Osteoblast (primary cell): Measurements from ENCODE around the gene GPR75. TPM values are rescaled to one million over a fixed set of nuclear protein-coding genes. Genes with fewer than 3 reads are reported as not detected.
"Not testable (repeated sequence)": the region's sequence is repeated elsewhere in the genome, so short reads cannot be mapped to it uniquely, and the experiment has no call there.

Experiments
- DNase-seq: peaks from one replicate; pipeline ENCODE4 v3.0.0; 2011; ENCODE audit warnings: low spot score, mixed read lengths; ENCODE audit not compliant: insufficient read length; ENCODE audit errors: missing footprints
- H2AFZ ChIP-seq: 2 replicates; pipeline ENCODE4 v1.6.0; 2011; ENCODE audit warnings: mild to moderate bottlenecking, low read length
- H3K27ac ChIP-seq: 2 replicates; pipeline ENCODE4 v1.5.1; 2011; ENCODE audit warnings: mild to moderate bottlenecking, low read depth, low read length, moderate library complexity
- H3K27me3 ChIP-seq: 2 replicates; pipeline ENCODE4 v1.6.0; 2012; ENCODE audit warnings: mild to moderate bottlenecking, control low read depth, inconsistent platforms, low read length, moderate library complexity; ENCODE audit not compliant: insufficient read depth
- H3K36me3 ChIP-seq: 2 replicates; pipeline ENCODE4 v1.5.1; 2011; ENCODE audit warnings: mild to moderate bottlenecking, low read length, control low read depth, moderate library complexity; ENCODE audit not compliant: insufficient read depth
- H3K4me1 ChIP-seq: 2 replicates; pipeline ENCODE4 v1.5.1; 2011; ENCODE audit warnings: mild to moderate bottlenecking, low read length, control low read depth, moderate library complexity; ENCODE audit not compliant: insufficient read depth
- H3K4me2 ChIP-seq: 2 replicates; pipeline ENCODE4 v1.6.0; 2011; ENCODE audit warnings: mild to moderate bottlenecking, low read length; ENCODE audit not compliant: insufficient read depth
- H3K4me3 ChIP-seq: fragments of 200-600 bp; sonication (generic); 3 replicates; pipeline ENCODE4 v1.5.1; 2012; ENCODE audit warnings: mild to moderate bottlenecking, low read length, inconsistent platforms; ENCODE audit not compliant: insufficient read depth
- H3K79me2 ChIP-seq: 2 replicates; pipeline ENCODE4 v1.6.0; 2012; ENCODE audit warnings: mild to moderate bottlenecking, low read length, control low read depth, inconsistent platforms; ENCODE audit not compliant: insufficient read depth
- H3K9me3 ChIP-seq: 2 replicates; pipeline ENCODE4 v1.5.1; 2011; ENCODE audit warnings: low read depth, low read length, control low read depth
- H4K20me1 ChIP-seq: 2 replicates; pipeline ENCODE4 v1.6.0; 2012; ENCODE audit warnings: mild to moderate bottlenecking, low read length, control low read depth; ENCODE audit not compliant: insufficient read depth
- CTCF ChIP-seq: IDR thresholded peaks from 2 replicates; pipeline ENCODE4 v1.5.1; 2011; ENCODE audit warnings: mild to moderate bottlenecking, low read depth, low read length, moderate library complexity; ENCODE audit errors: extremely low read depth
- total RNA-seq: library from RNA; depleted of rRNA; stranded (reverse); fragments of >200 nt; gene quantifications from 2 replicates; pipeline ENCODE4 v1.2.3, GENCODE V29; 2012

Gene GPR75
- total RNA-seq, 1 donor: 2.2 TPM

- H3K27me3 ChIP-seq, H4K20me1 ChIP-seq, H3K79me2 ChIP-seq, H3K4me1 ChIP-seq, DNase-seq, H3K9me3 ChIP-seq, H2AFZ ChIP-seq, H3K27ac ChIP-seq, H3K4me3 ChIP-seq, H3K4me2 ChIP-seq: not testable (repeated sequence)
- peak; percentile 14 for TF ChIP-seq CTCF
- peaks cover 20% of the 10 kb centered on the region for H3K36me3 ChIP-seq
Observed at GRCh38 chr2:53823639-53824038, 36.1 kb downstream of the GPR75 start.

- H3K79me2 ChIP-seq: no peaks in the 10 kb centered on the region
- H3K4me2 ChIP-seq: no peak overlapping the region
- peaks cover 37% of the 10 kb centered on the region for H3K36me3 ChIP-seq
- H3K27me3 ChIP-seq: no peaks in the 10 kb centered on the region
- DNase-seq: no peak
- H3K4me1 ChIP-seq: no peaks in the 10 kb centered on the region
- no peaks in the 10 kb centered on the region for H4K20me1 ChIP-seq
- no peak for TF ChIP-seq CTCF
- H3K9me3 ChIP-seq: no peaks in the 10 kb centered on the region
- no peak overlapping the region for H3K4me3 ChIP-seq
- H3K27ac ChIP-seq: no peak overlapping the region
- H2AFZ ChIP-seq: no peak overlapping the region
Observed at GRCh38 chr2:53821810-53822209, 38.0 kb downstream of the GPR75 start.

- no peak for DNase-seq
- no peak overlapping the region for H3K4me3 ChIP-seq
- peaks cover 46% of the 10 kb centered on the region for H3K36me3 ChIP-seq
- no peak overlapping the region for H2AFZ ChIP-seq
- H3K79me2 ChIP-seq: no peaks in the 10 kb centered on the region
- no peaks in the 10 kb centered on the region for H3K9me3 ChIP-seq
- TF ChIP-seq CTCF: no peak
- no peaks in the 10 kb centered on the region for H3K27me3 ChIP-seq
- no peak overlapping the region for H3K27ac ChIP-seq
- no peaks in the 10 kb centered on the region for H3K4me1 ChIP-seq
- no peak overlapping the region for H3K4me2 ChIP-seq
- no peaks in the 10 kb centered on the region for H4K20me1 ChIP-seq
Observed at GRCh38 chr2:53820711-53821110, 39.1 kb downstream of the GPR75 start.

GRCh38 chr2:53820048-53820447, 39.7 kb downstream of the GPR75 start:
- Histone ChIP-seq H3K27ac (no peak overlapping the region), H3K27me3 (no peaks in the 10 kb centered on the region), H3K4me2 (no peak overlapping the region), H3K79me2 (no peaks in the 10 kb centered on the region), H2AFZ (no peak overlapping the region), H3K9me3 (no peaks in the 10 kb centered on the region), H3K36me3 (peaks cover 53% of the 10 kb centered on the region), H3K4me3 (no peak overlapping the region), H4K20me1 (no peaks in the 10 kb centered on the region), H3K4me1 (no peaks in the 10 kb centered on the region)
- DNase-seq: no peak
- no peak for TF ChIP-seq CTCF
